Measurements from ENCODE around the gene ARHGEF26. TPM values are rescaled to one million over a fixed set of nuclear protein-coding genes. Genes with fewer than 3 reads are reported as not detected.

Gene ARHGEF26
- total RNA-seq, 2 donors from 2014 or later, result 0.14 to 0.17 TPM

DNA sequence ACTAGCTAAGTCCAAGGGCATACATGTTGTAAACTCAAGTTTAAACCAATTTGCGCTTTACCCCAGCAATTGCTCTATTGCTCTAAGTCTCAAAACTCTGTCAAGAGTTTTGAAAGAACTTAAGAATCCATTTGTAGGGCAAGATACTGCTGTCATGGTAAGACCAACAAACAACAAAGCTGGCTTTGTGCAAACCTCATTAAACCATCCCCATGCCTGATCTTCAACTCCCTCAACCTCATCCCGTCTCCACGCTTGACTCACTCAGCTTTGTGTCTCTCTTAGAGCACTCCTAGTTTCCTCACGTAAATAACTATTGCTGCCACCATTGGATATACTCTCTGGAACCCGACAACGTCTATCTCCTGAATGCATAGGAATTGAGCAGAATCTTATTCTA lies 20.6 kb upstream of the ARHGEF26 start:
- Mint-ChIP-seq H3K4me1 (ENCODE audit: low read depth in 2 of 2) (no peaks in the 10 kb centered on the region), H3K9me3 (no peaks in the 10 kb centered on the region), H3K27ac (no peak overlapping the region), H3K4me3 (no peak overlapping the region), H3K36me3 (no peaks in the 10 kb centered on the region), H3K27me3 (peaks cover 0 to 5% of the 10 kb centered on the region in 2 donors)
- no peak for ATAC-seq
- no peak for DNase-seq (ENCODE audit: low spot score)

DNA sequence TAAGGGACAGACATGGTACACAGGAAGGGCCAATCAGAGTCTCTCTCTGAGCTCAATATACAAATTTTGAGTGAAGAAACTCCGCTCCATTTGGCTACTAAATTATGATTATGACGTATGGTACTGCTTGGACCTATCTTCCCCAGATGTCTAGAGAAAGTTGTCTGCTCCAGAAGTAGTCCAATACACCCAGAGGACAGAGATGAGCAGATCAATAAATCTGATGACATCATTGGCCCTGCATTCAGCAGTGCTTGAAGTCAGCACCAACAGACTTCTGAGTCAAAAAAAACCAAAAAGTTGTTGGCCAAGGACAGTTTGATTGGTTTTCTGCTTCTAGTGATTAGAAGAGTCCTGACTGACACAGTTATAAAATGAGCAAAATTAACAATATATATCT lies 19.9 kb upstream of the ARHGEF26 start:
- H3K27me3 Mint-ChIP-seq, result peaks cover 0 to 10% of the 10 kb centered on the region in 2 donors
- no peaks in the 10 kb centered on the region for H3K9me3 Mint-ChIP-seq
- H3K36me3 Mint-ChIP-seq, result no peaks in the 10 kb centered on the region
- ATAC-seq (no peak), DNase-seq (ENCODE audit: low spot score) (no peak)
- H3K4me1 Mint-ChIP-seq (ENCODE audit: low read depth in 2 of 2), result no peaks in the 10 kb centered on the region
- H3K27ac Mint-ChIP-seq, result no peak overlapping the region
- no peak overlapping the region for H3K4me3 Mint-ChIP-seq

DNA sequence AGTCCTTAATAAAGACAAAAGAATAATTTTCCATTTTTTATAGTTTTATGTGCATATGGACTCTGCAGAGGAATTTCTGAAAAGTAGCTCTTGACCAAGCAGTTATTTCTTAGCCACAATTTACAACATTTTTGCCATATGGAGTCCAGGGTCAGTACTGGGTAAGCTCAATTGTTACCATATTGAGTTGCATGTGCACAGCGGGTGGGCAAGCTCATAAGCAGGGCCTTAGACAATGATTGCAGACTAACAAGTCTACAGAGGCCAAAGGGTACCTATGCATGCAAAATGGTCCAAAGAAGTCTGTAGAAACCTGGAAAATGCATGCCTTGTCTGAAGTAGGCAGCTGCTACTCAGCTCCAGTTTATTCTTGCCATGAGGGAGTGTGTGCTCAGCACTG lies 19.0 kb upstream of the ARHGEF26 start:
- H3K27ac Mint-ChIP-seq, result no peak overlapping the region
- H3K4me1 Mint-ChIP-seq (ENCODE audit: low read depth in 2 of 2), result no peaks in the 10 kb centered on the region
- DNase-seq (ENCODE audit: low spot score) (no peak), ATAC-seq (no peak)
- H3K36me3 Mint-ChIP-seq, result no peaks in the 10 kb centered on the region
- no peaks in the 10 kb centered on the region for H3K9me3 Mint-ChIP-seq
- peaks cover 0 to 10% of the 10 kb centered on the region in 2 donors for H3K27me3 Mint-ChIP-seq
- H3K4me3 Mint-ChIP-seq, result no peak overlapping the region

GRCh38 chr3:154105218-154105975 lies 15.8 kb upstream of the ARHGEF26 start:
- DNase-seq (ENCODE audit: low spot score) (no peak), ATAC-seq (no peak)
- Mint-ChIP-seq H3K36me3 (no peaks in the 10 kb centered on the region), H3K27ac (no peak overlapping the region), H3K9me3 (no peaks in the 10 kb centered on the region), H3K4me3 (no peak overlapping the region), H3K27me3 (peaks cover 0 to 10% of the 10 kb centered on the region in 2 donors), H3K4me1 (ENCODE audit: low read depth in 2 of 2) (no peaks in the 10 kb centered on the region)

- Mint-ChIP-seq H3K4me1 (ENCODE audit: low read depth in 2 of 2) (no peaks in the 10 kb centered on the region), H3K9me3 (no peaks in the 10 kb centered on the region)
Measured at GRCh38 chr3:154111365-154111935, 9.7 kb upstream of the ARHGEF26 start.

DNA sequence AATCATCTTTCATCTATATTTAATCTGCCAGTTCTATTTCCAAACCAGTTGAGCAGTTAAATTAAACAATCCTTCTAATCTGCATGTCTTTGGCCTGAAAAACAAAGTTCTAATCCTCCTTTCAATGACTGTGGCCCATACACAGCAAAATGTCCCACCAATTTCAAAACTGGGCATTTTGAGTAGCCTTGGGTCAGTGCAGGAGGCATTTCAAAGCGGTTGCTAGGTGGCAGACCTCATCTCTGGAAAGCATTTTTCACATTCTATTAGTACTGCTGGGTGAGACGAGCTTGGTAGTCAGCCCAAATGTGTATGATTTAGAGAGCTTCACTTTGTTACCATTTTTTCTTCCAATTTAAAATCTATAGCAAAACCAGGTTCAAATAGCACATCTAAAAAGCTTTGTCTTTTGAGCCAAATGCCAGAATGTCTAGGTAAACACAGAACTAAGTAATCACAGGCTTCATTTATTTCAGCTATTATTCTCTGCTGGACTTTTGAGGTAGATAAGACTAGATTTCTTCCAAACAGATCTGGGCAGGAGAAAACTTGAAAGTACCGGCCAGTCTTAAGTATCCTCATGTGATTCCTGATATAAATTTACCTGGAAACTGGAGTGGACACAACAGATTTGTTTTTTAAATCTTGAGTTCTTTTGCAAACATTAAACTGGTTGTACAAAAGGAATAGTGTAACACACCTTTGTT lies 8.9 kb upstream of the ARHGEF26 start:
- DNase-seq (ENCODE audit: low spot score) (no peak), ATAC-seq (no peak)
- Mint-ChIP-seq H3K9me3 (no peaks in the 10 kb centered on the region), H3K4me3 (no peak overlapping the region), H3K4me1 (ENCODE audit: low read depth in 2 of 2) (no peaks in the 10 kb centered on the region), H3K27me3 (peaks cover 11 to 13% of the 10 kb centered on the region in 2 donors), H3K36me3 (no peaks in the 10 kb centered on the region), H3K27ac (no peak overlapping the region)

More at GRCh38 chr3:154111365-154111935, 9.7 kb upstream of the ARHGEF26 start:
- Mint-ChIP-seq H3K36me3 (no peaks in the 10 kb centered on the region), H3K27ac (no peak overlapping the region), H3K27me3 (peaks cover 8 to 11% of the 10 kb centered on the region in 2 donors), H3K4me3 (no peak overlapping the region)
- ATAC-seq, result no peak
- DNase-seq (ENCODE audit: low spot score), result no peak

DNA sequence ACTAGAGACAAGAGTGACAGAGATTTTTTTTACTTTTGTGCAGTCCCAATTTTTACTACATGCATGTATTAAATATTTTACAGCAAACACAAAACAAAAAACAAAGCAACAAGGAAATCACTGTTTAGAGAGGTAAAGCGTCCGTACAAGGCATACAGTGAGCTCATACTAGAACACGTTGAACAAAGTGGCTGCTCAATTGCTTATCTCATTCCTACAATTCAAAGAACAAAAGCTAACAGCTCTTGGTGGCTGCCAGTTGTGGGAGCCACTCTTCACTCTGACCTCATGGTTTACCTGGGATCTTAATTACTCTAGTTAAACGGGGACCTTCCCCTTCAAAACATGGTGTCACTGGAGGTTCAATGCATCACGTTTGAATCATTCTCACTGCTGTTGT lies 7.6 kb upstream of the ARHGEF26 start:
- H3K36me3 Mint-ChIP-seq, result no peaks in the 10 kb centered on the region
- H3K27me3 Mint-ChIP-seq, result peaks cover 16 to 19% of the 10 kb centered on the region in 2 donors
- H3K9me3 Mint-ChIP-seq, result no peaks in the 10 kb centered on the region
- ATAC-seq (no peak), DNase-seq (ENCODE audit: low spot score) (no peak)
- H3K4me3 Mint-ChIP-seq, result no peak overlapping the region
- H3K27ac Mint-ChIP-seq, result no peak overlapping the region
- H3K4me1 Mint-ChIP-seq (ENCODE audit: low read depth in 2 of 2), result no peaks in the 10 kb centered on the region

GRCh38 chr3:154115332-154115731 lies 5.9 kb upstream of the ARHGEF26 start:
- ATAC-seq (no peak), DNase-seq (ENCODE audit: low spot score) (no peak)
- H3K27ac Mint-ChIP-seq, result no peak overlapping the region
- no peaks in the 10 kb centered on the region for H3K4me1 Mint-ChIP-seq (ENCODE audit: low read depth in 2 of 2)
- peaks cover 30 to 31% of the 10 kb centered on the region in 2 donors for H3K27me3 Mint-ChIP-seq
- H3K9me3 Mint-ChIP-seq, result peaks cover 3% of the 10 kb centered on the region
- peaks cover 5% of the 10 kb centered on the region for H3K36me3 Mint-ChIP-seq
- H3K4me3 Mint-ChIP-seq, result no peak overlapping the region

GRCh38 chr3:154119951-154120350 lies 1.2 kb upstream of the ARHGEF26 start:
- ATAC-seq, result no peak
- Mint-ChIP-seq H3K27me3 (peaks cover 46 to 47% of the 10 kb centered on the region in 2 donors), H3K9me3 (peaks cover 3% of the 10 kb centered on the region), H3K4me1 (ENCODE audit: low read depth in 2 of 2) (peaks cover 7 to 12% of the 10 kb centered on the region in 2 donors), H3K4me3 (peak overlapping the region; percentile 77), H3K27ac (no peak overlapping the region), H3K36me3 (peaks cover 5% of the 10 kb centered on the region)
- no peak for DNase-seq (ENCODE audit: low spot score)

DNA sequence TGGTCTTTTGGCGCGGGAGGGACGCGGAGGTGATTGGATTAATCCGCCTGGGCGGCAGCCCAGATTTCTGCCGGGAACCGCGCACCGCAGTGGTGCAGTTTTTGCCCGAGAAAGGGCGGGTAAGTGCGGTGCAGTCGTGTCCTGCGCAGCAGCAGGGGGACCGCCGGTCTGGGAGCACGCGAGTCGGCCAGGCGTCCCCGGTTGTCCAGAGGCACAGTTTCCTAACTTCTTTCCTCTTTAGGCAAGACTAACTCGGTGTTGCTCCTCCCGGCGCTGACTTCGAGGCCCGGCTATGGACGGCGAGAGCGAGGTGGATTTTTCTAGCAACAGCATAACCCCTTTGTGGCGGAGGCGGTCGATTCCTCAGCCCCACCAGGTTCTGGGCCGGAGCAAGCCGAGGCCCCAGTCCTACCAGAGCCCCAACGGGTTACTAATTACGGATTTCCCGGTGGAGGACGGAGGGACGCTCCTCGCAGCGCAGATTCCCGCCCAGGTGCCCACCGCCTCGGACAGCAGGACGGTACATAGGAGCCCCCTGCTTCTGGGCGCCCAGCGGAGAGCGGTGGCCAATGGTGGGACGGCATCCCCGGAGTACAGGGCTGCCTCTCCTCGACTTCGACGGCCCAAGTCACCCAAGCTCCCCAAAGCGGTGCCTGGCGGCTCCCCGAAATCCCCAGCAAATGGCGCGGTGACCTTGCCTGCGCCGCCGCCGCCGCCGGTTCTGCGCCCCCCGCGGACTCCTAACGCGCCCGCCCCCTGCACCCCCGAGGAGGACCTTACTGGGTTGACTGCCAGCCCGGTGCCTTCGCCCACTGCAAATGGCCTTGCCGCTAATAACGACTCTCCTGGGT lies 736 bp downstream of the ARHGEF26 start:
- peaks cover 7 to 12% of the 10 kb centered on the region in 2 donors for H3K4me1 Mint-ChIP-seq (ENCODE audit: low read depth in 2 of 2)
- peaks cover 5% of the 10 kb centered on the region for H3K36me3 Mint-ChIP-seq
- peak; percentile 61 to 69 for ATAC-seq
- peaks cover 50 to 56% of the 10 kb centered on the region in 2 donors for H3K27me3 Mint-ChIP-seq
- peak overlapping the region; percentile 77 for H3K4me3 Mint-ChIP-seq
- H3K9me3 Mint-ChIP-seq, result peaks cover 3% of the 10 kb centered on the region
- no peak for DNase-seq (ENCODE audit: low spot score)
- no peak overlapping the region for H3K27ac Mint-ChIP-seq

DNA sequence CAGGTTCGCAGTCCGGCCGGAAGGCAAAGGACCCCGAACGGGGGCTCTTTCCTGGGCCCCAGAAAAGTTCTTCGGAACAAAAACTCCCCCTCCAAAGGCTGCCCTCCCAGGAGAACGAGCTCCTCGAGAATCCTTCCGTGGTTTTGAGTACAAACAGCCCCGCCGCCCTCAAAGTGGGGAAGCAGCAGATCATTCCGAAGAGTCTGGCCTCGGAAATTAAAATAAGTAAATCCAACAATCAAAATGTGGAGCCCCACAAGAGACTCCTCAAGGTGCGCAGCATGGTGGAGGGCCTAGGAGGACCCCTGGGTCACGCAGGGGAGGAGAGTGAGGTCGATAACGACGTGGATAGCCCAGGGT lies 1.3 kb downstream of the ARHGEF26 start:
- Mint-ChIP-seq H3K4me3 (peak overlapping the region; percentile 9), H3K4me1 (ENCODE audit: low read depth in 2 of 2) (peaks cover 7 to 12% of the 10 kb centered on the region in 2 donors), H3K36me3 (peaks cover 5% of the 10 kb centered on the region), H3K9me3 (peaks cover 3% of the 10 kb centered on the region), H3K27me3 (peaks cover 44 to 56% of the 10 kb centered on the region in 2 donors), H3K27ac (no peak overlapping the region)
- DNase-seq (ENCODE audit: low spot score) (no peak), ATAC-seq (no peak)

- peaks cover 41 to 56% of the 10 kb centered on the region in 2 donors for H3K27me3 Mint-ChIP-seq
- DNase-seq (ENCODE audit: low spot score) (no peak), ATAC-seq (no peak)
- peak overlapping the region; percentile 9 for H3K4me3 Mint-ChIP-seq
- peaks cover 5% of the 10 kb centered on the region for H3K36me3 Mint-ChIP-seq
- H3K9me3 Mint-ChIP-seq, result peaks cover 3% of the 10 kb centered on the region
- no peak overlapping the region for H3K27ac Mint-ChIP-seq
- peaks cover 7 to 12% of the 10 kb centered on the region in 2 donors for H3K4me1 Mint-ChIP-seq (ENCODE audit: low read depth in 2 of 2)
Measured at GRCh38 chr3:154122912-154123559, 1.8 kb downstream of the ARHGEF26 start.

DNA sequence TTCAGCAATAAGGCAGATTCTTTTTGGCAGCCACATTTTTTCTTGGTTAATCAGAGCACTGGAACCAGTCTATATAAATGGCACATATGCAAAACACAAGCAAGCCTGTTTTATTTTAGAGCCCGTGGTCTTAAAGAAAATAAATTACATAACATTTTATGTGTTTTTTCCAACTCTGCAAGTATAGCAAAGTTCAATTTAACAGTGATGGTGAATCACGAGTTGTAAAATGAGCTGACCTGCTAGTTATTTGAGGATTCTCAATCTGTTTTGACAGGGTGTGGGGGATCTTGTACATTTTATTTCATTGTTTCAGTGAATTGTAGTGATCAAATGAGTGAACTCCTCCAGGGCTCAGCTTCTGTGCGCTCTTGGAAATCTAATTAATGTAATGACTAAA lies 2.7 kb downstream of the ARHGEF26 start:
- Mint-ChIP-seq H3K4me3 (no peak overlapping the region), H3K36me3 (peaks cover 2% of the 10 kb centered on the region), H3K4me1 (ENCODE audit: low read depth in 2 of 2) (peaks cover 7 to 12% of the 10 kb centered on the region in 2 donors), H3K27me3 (peaks cover 41 to 55% of the 10 kb centered on the region in 2 donors), H3K9me3 (peaks cover 2% of the 10 kb centered on the region), H3K27ac (no peak overlapping the region)
- ATAC-seq (no peak), DNase-seq (ENCODE audit: low spot score) (no peak)
